GM19239 (cell line): Measurements from ENCODE around the gene PPIF.

ENCODE experiments used
- DNase-seq: peaks from one replicate; pipeline ENCODE4 v3.0.0; 2011; ENCODE audit warnings: low spot score; ENCODE audit not compliant: insufficient read length
- FAIRE-seq: peaks from 2 replicates; lab custom pipeline; 2011; peaks lifted over from hg19 to GRCh38; lab: Jason Lieb, UNC

The PPIF gene

GRCh38 chr10:79360499-79361342 lies 13.5 kb downstream of the PPIF start:
- DNase-seq = no peak

GRCh38 chr10:79361726-79362397 lies 14.6 kb downstream of the PPIF start:
- no peak for DNase-seq
- no peak for FAIRE-seq

More at GRCh38 chr10:79360499-79361342, 13.5 kb downstream of the PPIF start:
- FAIRE-seq = no peak

- DNase-seq = no peak
- no peak for FAIRE-seq
These were observed 20.3 kb downstream of the PPIF start for GRCh38 chr10:79367426-79368189.

GRCh38 chr10:79372871-79373270 lies 25.6 kb downstream of the PPIF start:
- FAIRE-seq (no peak), DNase-seq (no peak)

GRCh38 chr10:79374312-79375191 lies 27.3 kb downstream of the PPIF start:
- DNase-seq = peak; percentile 91
- FAIRE-seq = peak; percentile 96

GRCh38 chr10:79375321-79376077 lies 28.2 kb downstream of the PPIF start:
- FAIRE-seq (no peak), DNase-seq (no peak)

GRCh38 chr10:79376078-79376628 lies 28.9 kb downstream of the PPIF start:
- no peak for FAIRE-seq
- DNase-seq = no peak

- FAIRE-seq = no peak
- DNase-seq = no peak
These were observed 29.7 kb downstream of the PPIF start for GRCh38 chr10:79376751-79377556.

- FAIRE-seq (no peak), DNase-seq (no peak)
These were observed 30.5 kb downstream of the PPIF start for GRCh38 chr10:79377557-79378382.

GRCh38 chr10:79378383-79378646 lies 31.0 kb downstream of the PPIF start:
- no peak for DNase-seq
- no peak for FAIRE-seq

GRCh38 chr10:79378647-79379511 lies 31.6 kb downstream of the PPIF start:
- no peak for DNase-seq
- no peak for FAIRE-seq

- no peak for FAIRE-seq
These were observed 32.3 kb downstream of the PPIF start for GRCh38 chr10:79379512-79380124.

GRCh38 chr10:79380125-79380945 lies 33.1 kb downstream of the PPIF start:
- no peak for DNase-seq
- FAIRE-seq = no peak

More at GRCh38 chr10:79379512-79380124, 32.3 kb downstream of the PPIF start:
- DNase-seq = no peak

GRCh38 chr10:79380946-79381721 lies 33.9 kb downstream of the PPIF start:
- DNase-seq (no peak), FAIRE-seq (no peak)
